Parathyroid adenoma (tissue), 2 donors: ENCODE measurements around the gene ZFR.

Source experiments
- H2AFZ ChIP-seq: fragments of 300-600 bp; sonication (generic); one replicate; pipeline ENCODE4 v1.7.0; 2017; ENCODE audit warnings: antibody characterized with exemption, mild to moderate bottlenecking
- H3K27ac ChIP-seq: fragments of 300-600 bp; sonication (generic); one replicate; pipeline ENCODE4 v1.7.0; 2017
- H3K27me3 ChIP-seq: fragments of 300-600 bp; sonication (generic); one replicate; pipeline ENCODE4 v1.7.0; 2017; ENCODE audit warnings: low read length; ENCODE audit not compliant: control insufficient read depth, insufficient read depth
- H3K36me3 ChIP-seq: fragments of 300-600 bp; sonication (generic); one replicate; pipeline ENCODE4 v1.7.0; 2017; ENCODE audit warnings: low read length; ENCODE audit not compliant: control insufficient read depth, insufficient read depth
- H3K4me1 ChIP-seq: fragments of 300-600 bp; sonication (generic); one replicate; pipeline ENCODE4 v1.7.0; 2017; ENCODE audit warnings: control low read depth
- H3K4me2 ChIP-seq: fragments of 300-600 bp; sonication (generic); one replicate; pipeline ENCODE4 v1.7.0; 2017; ENCODE audit warnings: low read length
- H3K4me3 ChIP-seq: fragments of 300-600 bp; sonication (generic); one replicate; pipeline ENCODE4 v1.7.0; 2017; ENCODE audit warnings: low read depth, low read length
- H3K79me2 ChIP-seq: fragments of 300-600 bp; sonication (generic); one replicate; pipeline ENCODE4 v1.7.0; 2017; ENCODE audit warnings: control low read depth
- H3K9ac ChIP-seq: fragments of 300-600 bp; sonication (generic); one replicate; pipeline ENCODE4 v1.7.0; 2017; ENCODE audit warnings: mild to moderate bottlenecking
- H3K9me3 ChIP-seq: fragments of 300-600 bp; sonication (generic); one replicate; pipeline ENCODE4 v1.7.0; 2017; ENCODE audit warnings: low read length; ENCODE audit not compliant: control insufficient read depth
- CTCF ChIP-seq: fragments of 300-600 bp; sonication (generic); IDR thresholded peaks from one replicate; pipeline ENCODE4 v1.7.0; 2017; ENCODE audit warnings: antibody characterized with exemption, mild to moderate bottlenecking
- donor health status: primary hyperparathyroidism.

The ZFR gene

DNA sequence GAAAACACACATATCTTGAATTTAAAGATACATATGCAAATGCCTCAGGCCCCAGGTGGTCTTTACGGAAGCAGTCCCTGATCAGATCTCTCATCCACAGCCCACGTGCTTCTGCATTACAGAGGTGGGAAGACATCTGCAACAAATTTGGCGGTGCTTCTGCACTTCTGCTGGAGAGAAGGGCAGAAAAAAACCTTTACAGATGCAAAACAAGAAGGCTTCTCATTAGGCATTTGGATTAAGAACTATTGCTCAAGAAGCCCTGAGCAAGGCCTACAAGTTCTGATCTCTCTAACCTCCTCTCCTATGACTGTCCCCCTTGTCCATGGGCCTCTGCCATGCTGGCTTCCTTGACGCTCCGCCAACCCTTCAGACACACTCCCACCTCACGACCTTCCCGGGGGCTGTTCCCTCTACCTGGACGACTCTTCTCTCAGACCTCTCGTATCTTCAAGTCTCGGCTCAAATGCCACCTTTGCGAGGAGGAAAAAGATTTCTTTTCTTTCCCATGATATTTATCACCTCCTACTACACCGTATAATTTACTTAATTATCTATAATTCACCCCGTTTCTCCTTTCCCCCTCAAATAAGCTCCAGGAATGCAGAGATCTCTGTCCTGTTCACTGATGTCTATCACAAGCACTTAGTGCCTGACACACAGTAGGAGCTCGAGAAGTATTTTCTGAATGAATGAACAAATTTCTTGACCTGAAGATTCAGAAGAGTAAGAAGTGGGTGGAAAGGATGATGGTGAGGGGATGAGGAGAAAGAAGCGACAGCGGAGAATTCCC, 132.9 kb downstream of the ZFR start:
- Histone ChIP-seq H3K79me2 (peaks cover 45% of the 10 kb centered on the region), H3K27ac (peak overlapping the region; percentile 77), H3K36me3 (no peaks in the 10 kb centered on the region), H3K27me3 (no peaks in the 10 kb centered on the region), H3K4me1 (no peaks in the 10 kb centered on the region), H3K4me2 (peak overlapping the region; percentile 72), H3K9me3 (no peaks in the 10 kb centered on the region), H3K9ac (peak overlapping the region; percentile 92), H3K4me3 (peak overlapping the region; percentile 81), H2AFZ (peak overlapping the region; percentile 84)
- TF ChIP-seq CTCF = no peak

- H3K4me3 ChIP-seq = no peak overlapping the region
- H3K27me3 ChIP-seq = no peaks in the 10 kb centered on the region
- no peak overlapping the region for H3K4me2 ChIP-seq
- H3K9me3 ChIP-seq = no peaks in the 10 kb centered on the region
- no peak overlapping the region for H2AFZ ChIP-seq
- no peaks in the 10 kb centered on the region for H3K4me1 ChIP-seq
- no peak overlapping the region for H3K9ac ChIP-seq
- H3K79me2 ChIP-seq = peaks cover 62% of the 10 kb centered on the region
- H3K36me3 ChIP-seq = no peaks in the 10 kb centered on the region
- TF ChIP-seq CTCF = no peak
- no peak overlapping the region for H3K27ac ChIP-seq
These were observed 134.8 kb downstream of the ZFR start for GRCh38 chr5:32309761-32310160.

DNA sequence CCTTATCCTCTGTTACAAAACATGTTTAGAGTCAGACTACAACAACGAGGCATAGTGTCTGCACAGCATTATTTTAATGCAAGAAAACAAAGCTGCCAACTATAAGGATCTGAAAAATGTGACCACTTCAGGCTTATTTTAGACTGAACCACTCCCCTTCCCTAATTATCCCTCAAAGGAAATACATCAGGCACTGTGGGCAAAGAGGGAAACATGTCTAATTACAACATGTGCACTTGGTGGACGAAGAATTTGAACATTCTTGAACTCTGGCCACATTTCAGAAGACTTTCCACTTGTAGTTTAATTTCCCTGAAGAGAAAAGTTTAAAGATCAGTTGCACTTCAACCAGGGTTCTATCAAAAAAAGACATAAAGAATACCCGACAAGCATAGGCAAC, 135.6 kb downstream of the ZFR start:
- Histone ChIP-seq H3K27me3 (no peaks in the 10 kb centered on the region), H3K4me2 (peak overlapping the region; percentile 31), H3K36me3 (no peaks in the 10 kb centered on the region), H3K4me1 (no peaks in the 10 kb centered on the region), H3K9me3 (no peaks in the 10 kb centered on the region), H3K27ac (no peak overlapping the region), H3K4me3 (peak overlapping the region; percentile 27), H3K79me2 (peaks cover 70% of the 10 kb centered on the region), H3K9ac (no peak overlapping the region), H2AFZ (no peak overlapping the region)
- no peak for TF ChIP-seq CTCF

DNA sequence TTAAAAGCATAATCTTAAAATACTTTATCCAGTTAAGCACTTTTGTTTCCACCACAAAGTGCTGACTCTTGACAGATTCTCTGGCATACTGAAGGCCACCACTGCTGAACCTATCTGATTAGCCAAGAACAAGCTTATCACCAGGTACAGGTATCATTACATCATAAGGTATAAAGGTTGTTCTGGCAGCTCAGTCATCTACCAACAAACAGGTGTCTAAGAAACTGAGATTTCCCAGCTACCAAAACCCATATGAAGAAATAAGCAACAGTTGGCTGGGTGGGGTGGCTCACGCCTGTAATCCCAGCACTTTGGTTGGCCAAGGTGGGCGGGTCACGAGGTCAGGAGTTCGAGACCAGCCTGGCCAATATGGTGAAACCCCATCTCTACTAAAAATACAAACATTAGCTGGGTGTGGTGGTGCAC, 136.8 kb downstream of the ZFR start:
- peaks cover 73% of the 10 kb centered on the region for H3K79me2 ChIP-seq
- no peak overlapping the region for H3K4me3 ChIP-seq
- H3K4me2 ChIP-seq = peak overlapping the region; percentile 16
- H3K36me3 ChIP-seq = no peaks in the 10 kb centered on the region
- no peaks in the 10 kb centered on the region for H3K27me3 ChIP-seq
- H3K27ac ChIP-seq = no peak overlapping the region
- H2AFZ ChIP-seq = no peak overlapping the region
- no peak for TF ChIP-seq CTCF
- H3K4me1 ChIP-seq = no peaks in the 10 kb centered on the region
- no peaks in the 10 kb centered on the region for H3K9me3 ChIP-seq
- no peak overlapping the region for H3K9ac ChIP-seq

GRCh38 chr5:32304622-32305021, 139.9 kb downstream of the ZFR start:
- Histone ChIP-seq H3K9me3 (no peaks in the 10 kb centered on the region), H3K4me2 (no peak overlapping the region), H3K4me1 (no peaks in the 10 kb centered on the region), H3K79me2 (peaks cover 73% of the 10 kb centered on the region), H3K36me3 (no peaks in the 10 kb centered on the region), H3K27ac (no peak overlapping the region), H3K27me3 (no peaks in the 10 kb centered on the region), H2AFZ (no peak overlapping the region), H3K9ac (no peak overlapping the region), H3K4me3 (no peak overlapping the region)
- no peak for TF ChIP-seq CTCF
